Gastroesophageal sphincter (tissue), 4 donors: ENCODE results near the gene ARL13A. TPM values are rescaled to one million over a fixed set of nuclear protein-coding genes. Genes with fewer than 3 reads are reported as not detected.

ENCODE experiments used
- ATAC-seq: fragments of 150-250 bp; one replicate; pipeline ENCODE4 v1.9.1; 2016; ENCODE audit warnings: mild to moderate bottlenecking, moderate library complexity
- H3K27ac ChIP-seq, 4 donors: fragments of 200-600 bp; sonication (generic) in 3 of 4; 1 replicate in 3 of 4; 2 replicates in 1 of 4; pipeline ENCODE4 v1.5.1; 2016 to 2019
- H3K27me3 ChIP-seq: fragments of 200-600 bp; sonication (generic); one replicate; pipeline ENCODE4 v1.5.1; 2019
- H3K36me3 ChIP-seq, 2 donors: fragments of 200-600 bp; sonication (generic); one replicate each; pipeline ENCODE4 v1.5.1; 2019; ENCODE audit warnings: control low read depth in 1 of 2
- H3K4me1 ChIP-seq, 3 donors: fragments of 200-600 bp; sonication (generic); 1 replicate in 2 of 3; 2 replicates in 1 of 3; pipeline ENCODE4 v1.5.1; 2016 to 2019; ENCODE audit warnings: control low read depth in 2 of 3
- H3K4me3 ChIP-seq, 2 donors: fragments of 200-600 bp; sonication (generic); one replicate each; pipeline ENCODE4 v1.5.1; 2019; ENCODE audit warnings: mild to moderate bottlenecking in 1 of 2, moderate library complexity in 1 of 2
- H3K9me3 ChIP-seq, 3 donors: fragments of 200-600 bp; sonication (generic); one replicate each; pipeline ENCODE4 v1.5.1; 2017 to 2019; ENCODE audit warnings: control low read depth in 2 of 3
- CTCF ChIP-seq, 4 experiments: fragments of 200-600 bp in 2 of 4; fragments of 450-650 bp in 2 of 4; sonication (generic) in 1 of 4; IDR thresholded peaks; one replicate each; pipeline ENCODE4 v1.5.1; 2017 to 2019; ENCODE audit warnings: antibody characterized with exemption in 4 of 4, mild to moderate bottlenecking in 2 of 4, moderate library complexity in 2 of 4
- EP300 ChIP-seq: sonication (generic); formaldehyde crosslinking; IDR thresholded peaks from one replicate; pipeline ENCODE4 v1.6.1; 2017; ENCODE audit warnings: antibody characterized with exemption, mild to moderate bottlenecking
- POLR2A ChIP-seq, 2 donors: fragments of 450-650 bp; IDR thresholded peaks; one replicate each; pipeline ENCODE4 v1.6.1; 2017; ENCODE audit warnings: antibody characterized with exemption in 2 of 2, mild to moderate bottlenecking in 2 of 2, moderate library complexity in 1 of 2
- POLR2AphosphoS5 ChIP-seq: sonication (generic); formaldehyde crosslinking; IDR thresholded peaks from one replicate; pipeline ENCODE4 v1.6.1; 2017; ENCODE audit warnings: antibody characterized with exemption
- WGBS, 2 donors: methylation state at CpG; one replicate each; pipeline ENCODE4 v1.1.5; 2018; ENCODE audit warnings: low coverage in 1 of 2; 5-methylcytosine and 5-hydroxymethylcytosine counted together
- total RNA-seq, 4 donors: library from RNA; depleted of rRNA; stranded (reverse); fragments of >200 nt; gene quantifications; one replicate each; pipeline ENCODE4 v1.1.0, GENCODE V29; 2016

ARL13A gene
- total RNA-seq, 4 donors from 2014 or later: not detected

GRCh38 chrX:101037231-101037630, 67.7 kb downstream of the ARL13A start:
- Histone ChIP-seq H3K27me3 (no peaks in the 10 kb centered on the region), H3K4me1 (no peaks in the 10 kb centered on the region), H3K9me3 (no peaks in the 10 kb centered on the region), H3K36me3 (peaks cover 0 to 88% of the 10 kb centered on the region in 2 donors), H3K4me3 (no peak overlapping the region), H3K27ac (no peak overlapping the region)
- ATAC-seq: no peak
- TF ChIP-seq EP300 (no peak), CTCF (IDR thresholded peaks at IDR 0.05) (no peak), POLR2A (IDR thresholded peaks at IDR 0.05) (no peak), POLR2AphosphoS5 (no peak)

GRCh38 chrX:101040197-101040596, 70.7 kb downstream of the ARL13A start:
- no peak for TF ChIP-seq POLR2AphosphoS5
- no peak for TF ChIP-seq POLR2A (IDR thresholded peaks at IDR 0.05)
- no peak for TF ChIP-seq EP300
- no peak for TF ChIP-seq CTCF (IDR thresholded peaks at IDR 0.05)
- Histone ChIP-seq H3K36me3 (peaks cover 0 to 61% of the 10 kb centered on the region in 2 donors), H3K27ac (no peak overlapping the region), H3K4me3 (no peak overlapping the region), H3K27me3 (no peaks in the 10 kb centered on the region), H3K9me3 (no peaks in the 10 kb centered on the region), H3K4me1 (no peaks in the 10 kb centered on the region)
- no peak for ATAC-seq
- WGBS, 2 donors: 73 to 89% methylated on average over 3 to 4 of the region's 4 CpGs

Other genes with a start within 250 kb of the ARL13A start
- 10 to 100 TPM; 18.6 to 33.6 (median 26.7) TPM for gene SYTL4, start 237.6 kb upstream of the ARL13A start, total RNA-seq
- 10 to 100 TPM in 2 of 4 donors, 1 to 10 TPM in 2; 7.7 to 12.6 (median 9.8) TPM for gene CSTF2, start 149.3 kb upstream of the ARL13A start, total RNA-seq
- gene NOX1, start 95.3 kb upstream of the ARL13A start, total RNA-seq: under 1 TPM in 1 of 4 donors, not detected in 3; 0.31 TPM
- under 1 TPM in 1 of 4 donors, not detected in 3; 0.16 TPM for gene XKRX, start 40.8 kb upstream of the ARL13A start, total RNA-seq
- gene TRMT2B, start 82.4 kb downstream of the ARL13A start, total RNA-seq: 10 to 100 TPM; 11.3 to 22.7 (median 16.7) TPM
- 10 to 100 TPM in 3 of 4 donors, 1 to 10 TPM in 1; 9.3 to 26.1 (median 16.9) TPM for gene TMEM35A, start 109.2 kb downstream of the ARL13A start, total RNA-seq
- gene CENPI, start 128.5 kb downstream of the ARL13A start, total RNA-seq: 1 to 10 TPM in 3 of 4 donors, under 1 TPM in 1; 0.93 to 3.1 (median 2.1) TPM